Mammary epithelial cell (primary cell): ENCODE data around the gene CACNA2D4.

Experiments used
- EZH2 ChIP-seq: IDR thresholded peaks from 2 replicates; pipeline ENCODE4 v1.6.1; 2012; ENCODE audit warnings: low read length, inconsistent platforms, borderline replicate concordance
- TF ChIP-seq, protein P1 (sequence below), 2 donors: IDR thresholded peaks in 1 of 2; conservative IDR thresholded peaks in 1 of 2; 2 replicates each; pipeline ENCODE4 v1.5.1; 2011 to 2012; ENCODE audit warnings: inconsistent platforms in 2 of 2, low read length in 2 of 2, mild to moderate bottlenecking in 2 of 2, control low read depth in 1 of 2, low read depth in 1 of 2; ENCODE audit not compliant: insufficient read depth in 1 of 2; ENCODE audit errors: extremely low read depth in 1 of 2

DNA sequence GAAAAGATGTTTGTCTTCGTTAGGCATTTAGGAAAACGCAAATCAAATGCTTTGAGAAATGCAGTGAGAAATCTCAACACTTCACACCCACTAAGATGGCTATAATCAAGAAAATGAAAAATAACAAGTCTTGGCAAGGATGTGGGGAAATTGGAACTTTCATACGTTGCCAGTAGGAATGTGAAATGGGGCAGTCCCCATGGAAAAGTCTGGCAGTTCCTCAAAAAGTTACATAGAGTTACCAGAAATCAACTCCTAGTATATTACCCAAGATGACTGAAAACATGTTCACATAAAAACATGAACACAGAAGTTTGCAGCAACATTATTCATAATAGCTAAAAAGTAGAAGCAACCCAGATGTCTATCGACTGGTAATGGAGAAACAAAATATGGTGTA is 139.5 kb downstream of the CACNA2D4 start:
- TF ChIP-seq, protein P1, sequence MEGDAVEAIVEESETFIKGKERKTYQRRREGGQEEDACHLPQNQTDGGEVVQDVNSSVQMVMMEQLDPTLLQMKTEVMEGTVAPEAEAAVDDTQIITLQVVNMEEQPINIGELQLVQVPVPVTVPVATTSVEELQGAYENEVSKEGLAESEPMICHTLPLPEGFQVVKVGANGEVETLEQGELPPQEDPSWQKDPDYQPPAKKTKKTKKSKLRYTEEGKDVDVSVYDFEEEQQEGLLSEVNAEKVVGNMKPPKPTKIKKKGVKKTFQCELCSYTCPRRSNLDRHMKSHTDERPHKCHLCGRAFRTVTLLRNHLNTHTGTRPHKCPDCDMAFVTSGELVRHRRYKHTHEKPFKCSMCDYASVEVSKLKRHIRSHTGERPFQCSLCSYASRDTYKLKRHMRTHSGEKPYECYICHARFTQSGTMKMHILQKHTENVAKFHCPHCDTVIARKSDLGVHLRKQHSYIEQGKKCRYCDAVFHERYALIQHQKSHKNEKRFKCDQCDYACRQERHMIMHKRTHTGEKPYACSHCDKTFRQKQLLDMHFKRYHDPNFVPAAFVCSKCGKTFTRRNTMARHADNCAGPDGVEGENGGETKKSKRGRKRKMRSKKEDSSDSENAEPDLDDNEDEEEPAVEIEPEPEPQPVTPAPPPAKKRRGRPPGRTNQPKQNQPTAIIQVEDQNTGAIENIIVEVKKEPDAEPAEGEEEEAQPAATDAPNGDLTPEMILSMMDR (conservative IDR thresholded peaks at IDR 0.05 in 1 of 2, IDR thresholded peaks at IDR 0.05 in 1 of 2; ENCODE audit: extremely low read depth in 1 of 2, insufficient read depth in 1 of 2, low read depth in 1 of 2, low read length in 2 of 2), result no peak
- TF ChIP-seq EZH2, result no peak
